T1000 (cell line): ENCODE results near the gene CNNM2.
"Not testable (repeated sequence)": the region's sequence is repeated elsewhere in the genome, so short reads cannot be mapped to it uniquely, and the experiment has no call there.

ENCODE experiments used
- DNase-seq: peaks from one replicate; lab custom pipeline; 2025; ENCODE audit warnings: mixed read lengths; lab: John Stamatoyannopoulos, UW

CNNM2 gene

GRCh38 chr10:102967123-102967522 is 49.0 kb downstream of the CNNM2 start:
- DNase-seq: no peak

DNA sequence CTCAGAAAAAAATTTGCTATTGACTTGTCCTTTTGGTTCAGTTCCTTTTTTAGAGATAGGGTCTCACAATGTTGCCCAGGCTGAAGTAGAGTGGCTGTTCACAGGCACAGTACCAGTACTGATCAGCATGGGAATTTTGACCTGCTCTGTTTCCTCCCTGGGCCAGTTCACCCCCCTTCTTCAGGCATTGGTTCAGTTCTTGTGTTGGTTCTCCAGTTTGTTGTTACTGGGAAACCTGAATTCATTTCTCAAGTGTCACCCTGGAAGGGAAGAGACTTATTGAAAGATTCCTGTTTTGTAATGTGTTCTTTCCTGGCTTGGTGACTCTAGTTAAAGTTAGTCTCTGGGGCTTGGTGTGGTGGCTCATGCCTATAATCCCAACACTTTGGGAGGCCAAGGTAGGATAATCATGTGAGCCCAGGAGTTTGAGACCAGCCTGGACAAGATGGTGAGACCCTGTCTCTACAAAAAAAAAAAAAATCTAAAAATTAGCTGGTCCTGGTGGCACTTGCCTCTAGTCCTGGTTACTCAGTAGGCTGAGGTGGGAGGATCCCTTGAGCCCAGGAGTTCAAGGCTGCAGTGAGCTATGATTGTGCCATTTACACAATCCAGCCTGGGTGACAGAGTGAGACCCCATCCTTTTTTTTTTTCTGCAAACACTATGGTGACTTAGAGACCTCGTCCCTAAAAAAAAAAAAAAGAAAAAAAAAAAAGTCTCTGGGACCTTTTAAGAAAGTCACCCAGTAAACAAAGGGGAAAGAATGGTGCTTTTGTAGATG is 52.7 kb downstream of the CNNM2 start:
- DNase-seq: no peak

DNA sequence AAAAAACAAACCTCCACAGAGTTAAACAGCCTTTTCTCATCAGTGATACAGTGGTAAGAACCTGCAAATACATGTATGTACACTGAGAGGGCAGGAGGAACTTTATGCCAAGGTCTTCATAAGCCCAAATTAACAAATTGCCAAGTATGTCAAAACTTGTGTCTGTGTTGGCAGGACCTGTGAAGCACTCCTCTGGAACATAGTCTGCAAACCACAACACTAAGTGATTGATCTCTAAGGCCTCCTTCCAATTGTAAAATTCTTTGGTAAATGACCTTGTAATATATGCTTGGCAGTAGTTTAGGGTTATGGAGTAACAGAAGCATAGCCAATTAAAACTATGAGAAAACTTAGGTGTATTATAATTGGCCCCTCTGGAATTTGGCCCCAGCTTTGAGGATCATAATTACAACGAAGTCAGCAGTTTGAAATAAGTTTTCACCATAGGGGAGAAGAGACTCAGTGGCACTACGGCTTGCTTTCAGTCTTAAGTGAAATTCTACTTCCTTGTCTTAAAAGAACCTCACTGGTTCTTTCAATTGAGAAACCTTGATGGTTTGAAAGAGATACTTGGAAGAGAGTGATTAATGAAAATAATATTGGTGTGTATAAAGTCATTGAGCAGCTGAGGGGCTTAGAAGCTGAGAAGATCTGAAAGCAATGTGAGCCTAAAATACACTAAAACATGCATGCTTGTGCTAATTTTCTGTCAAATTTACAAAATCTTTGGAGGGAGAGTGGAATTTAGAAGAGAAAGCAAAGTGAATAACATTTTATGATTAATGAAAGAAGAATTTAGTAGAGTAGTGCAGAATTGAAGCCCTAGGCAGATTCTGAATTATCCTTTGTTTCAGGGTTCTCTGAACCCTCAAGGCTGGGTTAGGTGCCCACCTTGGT is 57.6 kb downstream of the CNNM2 start:
- no peak for DNase-seq

DNA sequence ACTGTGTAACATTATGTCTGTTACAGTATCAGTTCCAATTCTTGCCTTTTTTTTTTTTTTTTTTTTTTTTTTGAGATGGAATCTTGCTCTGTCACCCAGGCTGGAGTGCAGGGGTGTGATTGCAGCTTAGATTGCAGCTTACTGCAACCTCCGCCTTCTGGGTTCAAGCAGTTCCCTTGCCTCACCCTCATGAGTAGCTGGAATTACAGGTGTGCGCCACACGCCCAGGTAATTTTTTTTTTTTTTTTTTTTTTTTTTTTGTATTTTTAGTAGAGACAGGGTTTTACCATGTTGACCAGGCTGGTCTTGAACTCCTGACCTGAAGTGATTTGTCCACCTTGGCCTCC is 58.3 kb downstream of the CNNM2 start:
- DNase-seq: not testable (repeated sequence)

DNA sequence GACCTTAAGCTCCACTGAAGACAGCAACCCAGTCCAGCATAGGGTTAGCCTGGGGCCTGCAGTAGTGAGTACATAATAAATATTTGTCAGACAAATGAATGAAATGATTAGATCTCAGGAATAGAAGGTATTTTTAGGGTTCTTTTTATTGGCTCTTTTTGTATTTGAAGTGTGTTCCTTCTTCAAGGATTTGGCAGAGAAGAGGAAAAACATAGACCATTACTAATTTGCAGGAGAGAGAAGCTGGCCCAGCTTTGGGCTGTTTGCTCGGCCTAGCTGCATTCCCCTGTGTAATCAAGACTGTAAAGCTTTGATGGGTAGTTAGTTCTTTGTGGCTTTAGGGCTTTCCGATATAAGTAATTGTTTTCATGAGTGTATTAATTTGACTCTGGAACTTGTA is 64.2 kb downstream of the CNNM2 start:
- DNase-seq: no peak

DNA sequence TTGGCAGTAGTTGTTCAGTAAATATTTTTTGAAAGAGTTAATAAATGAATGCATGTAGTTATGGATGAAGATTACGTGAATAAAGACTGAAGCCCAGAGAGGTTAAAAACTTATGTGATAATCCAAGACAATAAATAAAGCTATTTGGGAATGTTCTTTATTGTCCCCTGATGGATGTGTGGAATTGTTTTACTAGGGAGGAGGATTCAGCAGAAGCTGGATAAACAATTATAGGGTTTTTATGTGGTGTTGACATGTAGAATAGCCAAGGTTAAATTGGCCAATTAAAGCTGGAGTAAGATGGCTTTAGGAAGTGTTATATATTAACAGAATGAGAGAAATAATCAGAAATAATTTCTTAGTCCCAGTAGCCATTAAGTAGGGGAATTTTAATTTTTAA is 66.0 kb downstream of the CNNM2 start:
- DNase-seq: no peak

GRCh38 chr10:102985811-102986210 is 67.7 kb downstream of the CNNM2 start:
- no peak for DNase-seq

DNA sequence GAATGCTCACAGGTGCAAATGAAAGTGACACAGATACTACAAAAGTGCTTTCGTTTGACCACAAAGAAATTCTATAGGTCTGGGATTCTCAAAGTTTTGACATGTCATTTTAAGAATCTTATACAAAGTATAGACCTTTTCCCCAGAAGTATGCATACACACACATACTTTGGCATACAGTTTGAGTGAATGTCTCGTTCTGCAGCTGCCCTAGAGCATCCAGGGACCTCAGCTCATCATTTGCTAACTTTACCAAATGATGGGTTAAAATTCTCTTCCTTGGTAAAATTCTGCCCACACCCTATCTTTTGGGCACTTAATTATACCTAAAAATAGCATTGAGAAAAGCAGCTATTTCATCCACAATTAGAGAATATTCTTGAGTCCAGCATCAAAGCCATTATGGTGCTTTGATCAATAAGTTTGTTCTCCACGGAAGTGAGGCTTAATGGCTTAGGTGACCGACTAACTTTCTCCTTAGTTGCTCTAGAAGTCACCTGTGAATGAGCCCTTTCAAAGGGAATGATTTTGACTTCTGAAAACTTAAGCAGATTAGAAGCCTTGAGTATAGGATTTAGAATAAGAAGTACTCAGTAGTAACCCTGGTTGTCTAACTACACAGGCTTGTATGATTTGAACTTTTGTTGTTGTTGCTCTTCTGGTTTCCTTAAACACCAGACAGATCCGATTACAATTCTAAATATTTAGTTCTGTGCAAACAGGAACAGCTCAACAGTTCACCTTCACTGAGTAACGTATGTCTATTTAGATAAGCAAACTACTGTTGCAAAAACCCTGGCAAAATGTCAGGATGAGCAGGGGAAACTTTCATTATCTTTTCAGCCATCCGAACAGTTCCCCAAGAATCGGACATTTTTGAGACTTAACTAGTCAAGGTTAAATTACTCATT is 70.6 kb downstream of the CNNM2 start:
- DNase-seq: no peak

DNA sequence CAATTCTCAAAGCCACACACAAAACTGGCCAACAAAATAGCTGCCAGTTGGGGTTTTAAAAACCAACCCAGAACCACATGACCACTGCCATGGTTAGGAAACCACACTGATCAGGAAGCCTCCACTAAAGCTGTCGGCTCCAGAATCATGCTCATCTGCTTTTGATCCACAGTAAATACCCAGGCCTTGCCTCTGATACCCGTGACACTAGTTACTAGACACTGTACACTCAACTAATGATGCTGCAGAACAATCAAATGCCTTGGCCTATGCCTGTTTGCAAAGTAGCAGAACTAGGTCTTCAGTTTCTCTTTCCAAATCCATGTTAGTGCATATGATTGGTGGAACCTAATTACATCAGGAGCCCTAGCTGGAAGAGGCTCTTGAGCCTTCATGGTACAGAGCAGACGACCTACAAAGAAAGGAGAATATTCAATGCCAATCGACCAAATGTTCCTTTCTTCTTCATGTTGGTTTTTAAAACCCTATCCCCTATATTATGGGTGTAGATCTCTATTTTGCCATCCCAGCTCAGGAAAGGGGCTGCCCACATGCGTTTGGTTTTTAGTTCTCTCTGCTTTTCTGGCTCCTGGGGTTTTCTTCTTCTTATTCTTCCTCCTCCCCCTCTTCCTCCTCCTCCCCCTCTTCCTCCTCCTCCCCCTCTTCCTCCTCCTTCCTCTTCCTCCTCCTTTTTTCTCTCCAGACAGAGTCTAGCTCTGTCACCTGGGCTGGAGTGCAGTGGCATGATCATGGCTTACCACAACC is 76.6 kb downstream of the CNNM2 start:
- DNase-seq: no peak

GRCh38 chr10:102996876-102997275 is 78.8 kb downstream of the CNNM2 start:
- DNase-seq: no peak

- DNase-seq: no peak
Measured at GRCh38 chr10:102997998-102998397, 79.9 kb downstream of the CNNM2 start.

DNA sequence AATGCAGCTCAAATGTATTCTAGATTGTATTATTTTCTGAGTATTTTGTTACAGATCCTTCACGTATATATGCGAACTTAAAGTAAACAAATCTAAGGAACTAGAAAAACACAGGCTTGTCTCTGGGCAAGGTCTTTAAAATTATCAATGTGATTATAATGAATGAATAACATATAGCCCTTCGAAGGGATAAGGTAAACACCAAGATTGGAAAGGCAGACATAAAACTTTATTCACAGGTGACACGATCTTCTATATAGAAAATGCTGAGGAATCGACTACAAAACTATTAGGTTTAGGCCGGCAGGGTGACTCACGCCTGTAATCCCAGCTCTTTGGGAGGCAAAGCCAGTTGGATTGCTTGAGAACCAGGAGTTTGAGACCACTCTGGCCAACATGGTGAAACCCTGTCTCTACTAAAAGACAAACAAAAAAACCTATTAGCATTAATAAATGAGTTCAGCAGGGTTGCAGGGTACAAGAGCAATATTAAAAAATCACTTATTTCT is 80.4 kb downstream of the CNNM2 start:
- DNase-seq: no peak

- DNase-seq: not testable (repeated sequence)
Measured at GRCh38 chr10:103000050-103000449, 82.0 kb downstream of the CNNM2 start.

DNA sequence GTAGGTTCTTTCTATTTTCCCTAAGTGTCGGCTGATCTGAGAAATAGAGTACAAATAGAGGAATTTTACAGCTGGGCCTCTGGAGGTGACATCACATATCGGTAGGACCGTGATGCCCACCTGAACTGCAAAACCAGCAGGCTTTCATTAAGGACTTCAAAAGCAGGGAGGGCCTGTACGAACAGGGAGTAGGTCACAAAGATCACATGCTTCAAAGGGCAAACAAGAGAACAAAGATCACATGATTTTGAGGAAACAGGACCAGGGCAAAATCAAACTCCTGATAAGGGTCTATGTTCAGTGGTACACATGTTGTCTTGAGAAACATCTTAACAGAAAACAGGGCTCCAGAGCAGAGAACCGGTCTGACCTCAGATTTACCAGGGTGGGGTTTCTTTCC is 88.9 kb downstream of the CNNM2 start:
- no peak for DNase-seq

GRCh38 chr10:103013416-103013815 is 95.3 kb downstream of the CNNM2 start:
- no peak for DNase-seq

DNA sequence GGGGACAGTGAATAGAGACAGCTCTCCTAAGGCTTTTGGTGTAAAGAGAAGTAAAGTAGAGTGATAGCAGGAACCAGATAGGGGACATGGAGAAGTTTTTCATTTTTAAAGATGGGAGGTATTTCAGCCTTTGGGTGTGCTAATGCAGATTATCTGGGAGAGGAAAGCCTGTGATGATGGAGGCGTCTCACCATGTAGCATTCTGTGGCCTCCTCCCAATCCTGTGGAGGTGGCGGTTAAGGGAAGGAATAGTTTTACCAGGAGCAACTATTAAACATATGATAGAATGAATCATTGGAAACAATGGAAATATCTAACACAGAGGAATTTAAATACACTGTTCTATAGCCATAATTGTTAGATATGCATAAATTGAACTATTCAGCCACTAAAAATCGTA is 101.3 kb downstream of the CNNM2 start:
- DNase-seq: no peak

- DNase-seq: no peak
Measured at GRCh38 chr10:103021150-103021899, 103.2 kb downstream of the CNNM2 start.

- no peak for DNase-seq
Measured at GRCh38 chr10:103021900-103022293, 103.8 kb downstream of the CNNM2 start.

- DNase-seq: no peak
Measured at GRCh38 chr10:103025696-103026095, 107.6 kb downstream of the CNNM2 start.

GRCh38 chr10:103038570-103038969 is 120.5 kb downstream of the CNNM2 start:
- no peak for DNase-seq

DNA sequence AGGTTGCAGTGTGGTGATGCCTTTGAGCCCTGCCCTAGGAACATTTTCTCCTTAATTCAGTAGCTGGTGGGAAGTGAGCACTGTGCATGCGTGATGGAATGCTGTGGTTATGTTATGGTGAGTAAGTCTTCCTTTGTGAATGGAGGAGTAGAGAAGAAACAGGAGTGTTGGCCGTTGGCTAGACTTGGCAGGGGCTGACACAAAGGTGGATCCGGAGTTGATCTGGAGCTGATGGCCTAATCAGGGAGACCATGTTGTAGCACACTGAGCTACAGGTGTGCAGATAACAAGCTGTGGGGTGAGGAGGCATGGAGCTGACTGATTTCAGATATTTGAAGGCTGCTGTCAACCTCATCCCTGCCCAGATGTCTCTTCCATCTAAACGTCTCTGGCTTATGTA is 122.3 kb downstream of the CNNM2 start:
- DNase-seq: no peak
